ACC112 (cell line): Measurements from ENCODE around the gene SCN4A.
"Not testable (repeated sequence)": the region's sequence is repeated elsewhere in the genome, so short reads cannot be mapped to it uniquely, and the experiment has no call there.

Experiments used
- H2AFZ ChIP-seq: fragments of 200-600 bp; sonication (generic); one replicate; pipeline ENCODE4 v1.6.0; 2017; ENCODE audit warnings: antibody characterized with exemption, low read length; ENCODE audit not compliant: unreplicated experiment
- H3K27ac ChIP-seq: fragments of 200-600 bp; sonication (generic); 2 replicates; pipeline ENCODE4 v1.5.1; 2014; ENCODE audit warnings: low read depth, mild to moderate bottlenecking, antibody characterized with exemption, low read length, moderate library complexity
- H3K27me3 ChIP-seq: fragments of 200-600 bp; sonication (generic); 2 replicates; pipeline ENCODE4 v1.6.1; 2014; ENCODE audit warnings: mild to moderate bottlenecking, antibody characterized with exemption, low read length, moderate library complexity, mixed read lengths; ENCODE audit not compliant: insufficient read depth
- H3K36me3 ChIP-seq: fragments of 200-600 bp; sonication (generic); 2 replicates; pipeline ENCODE4 v1.6.1; 2016; ENCODE audit warnings: mild to moderate bottlenecking, antibody characterized with exemption, low read length, moderate library complexity, mixed read lengths; ENCODE audit not compliant: insufficient read depth
- H3K4me1 ChIP-seq: fragments of 200-600 bp; sonication (generic); one replicate; pipeline ENCODE4 v1.6.1; 2016; ENCODE audit warnings: low read length, mixed read lengths; ENCODE audit not compliant: insufficient read depth, unreplicated experiment, control insufficient read depth
- H3K4me3 ChIP-seq: fragments of 200-600 bp; sonication (generic); 2 replicates; pipeline ENCODE4 v1.5.1; 2014; ENCODE audit warnings: mild to moderate bottlenecking, low read depth, low read length
- H3K79me2 ChIP-seq: fragments of 200-600 bp; sonication (generic); one replicate; pipeline ENCODE4 v1.6.0; 2016; ENCODE audit warnings: low read length; ENCODE audit not compliant: control insufficient read depth, unreplicated experiment, insufficient read depth

Gene SCN4A

GRCh38 chr17:63982641-63983040 is 9.9 kb upstream of the SCN4A start:
- peaks cover 12% of the 10 kb centered on the region for H3K4me1 ChIP-seq
- not testable (repeated sequence) for H3K4me3 ChIP-seq, H3K27ac ChIP-seq, H3K27me3 ChIP-seq, H2AFZ ChIP-seq, H3K79me2 ChIP-seq, H3K36me3 ChIP-seq

DNA sequence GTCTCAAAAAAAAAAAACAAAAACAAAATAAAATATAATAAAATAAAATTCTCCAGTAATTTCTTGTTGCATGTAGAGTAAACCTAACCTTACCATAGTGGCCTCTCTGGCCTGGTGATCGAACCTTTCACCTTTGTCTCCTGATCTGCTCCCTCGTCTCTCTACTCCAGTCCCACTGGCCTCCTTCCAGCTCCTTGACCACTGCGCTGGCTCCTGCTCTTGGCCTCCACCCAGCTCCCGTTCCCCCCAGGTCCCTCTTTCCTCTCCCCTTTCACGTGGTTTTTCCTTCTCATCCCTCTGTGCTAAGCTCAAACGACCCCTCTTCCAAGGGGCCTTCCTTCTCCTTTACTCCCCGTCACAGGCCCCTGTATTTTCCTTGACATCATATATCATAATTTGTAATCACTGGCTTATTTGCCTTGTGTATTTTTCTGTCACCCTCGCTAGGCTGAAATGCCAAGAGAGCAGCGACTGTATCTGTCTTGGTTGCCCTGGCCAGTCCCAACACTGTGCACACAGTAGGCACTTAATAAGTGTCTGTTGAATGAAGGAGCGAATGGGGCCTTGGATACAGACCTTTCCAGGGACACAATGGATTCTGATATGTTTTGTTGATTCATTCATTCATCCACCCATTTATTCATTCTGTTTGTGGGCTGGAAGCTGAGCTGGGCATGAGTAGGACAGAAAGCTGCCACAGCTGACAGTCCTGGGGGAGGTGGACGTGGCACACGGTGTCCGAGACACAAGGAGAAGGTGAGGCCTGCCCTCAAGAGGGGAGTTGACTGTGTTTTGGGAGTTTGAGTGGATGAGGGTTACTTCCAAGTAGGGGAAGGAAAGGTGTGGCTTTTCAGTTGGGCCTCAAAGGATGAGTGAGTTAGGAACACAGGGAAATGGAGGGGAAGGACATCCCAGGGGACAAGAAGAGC is 5.8 kb upstream of the SCN4A start:
- H2AFZ ChIP-seq: no peak overlapping the region
- peaks cover 18% of the 10 kb centered on the region for H3K4me1 ChIP-seq
- no peak overlapping the region for H3K27ac ChIP-seq
- H3K36me3 ChIP-seq: no peaks in the 10 kb centered on the region
- H3K27me3 ChIP-seq: no peaks in the 10 kb centered on the region
- no peaks in the 10 kb centered on the region for H3K79me2 ChIP-seq
- H3K4me3 ChIP-seq: no peak overlapping the region

DNA sequence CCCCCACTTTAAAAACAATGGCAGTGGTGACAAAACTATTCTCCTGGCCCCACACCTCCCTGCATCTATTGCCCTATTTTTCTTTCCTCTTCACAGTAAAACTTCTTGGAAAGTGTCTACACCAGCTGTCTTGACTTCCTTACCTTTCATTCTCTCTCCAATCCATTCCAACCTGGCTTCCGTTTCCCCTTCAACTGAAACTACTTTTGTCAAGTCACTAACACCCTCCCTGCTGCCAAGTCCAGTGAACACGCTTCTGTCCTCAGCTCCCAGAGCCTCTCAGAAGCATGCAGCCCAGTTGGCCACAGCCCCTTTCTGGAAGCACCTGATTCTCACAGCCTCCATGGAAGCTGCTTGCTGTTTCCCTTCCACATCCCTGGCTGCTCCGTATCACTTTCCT is 4.0 kb upstream of the SCN4A start:
- H3K4me1 ChIP-seq: peaks cover 20% of the 10 kb centered on the region
- H3K4me3 ChIP-seq: no peak overlapping the region
- no peak overlapping the region for H2AFZ ChIP-seq
- no peak overlapping the region for H3K27ac ChIP-seq
- H3K79me2 ChIP-seq: no peaks in the 10 kb centered on the region
- no peaks in the 10 kb centered on the region for H3K36me3 ChIP-seq
- H3K27me3 ChIP-seq: no peaks in the 10 kb centered on the region

DNA sequence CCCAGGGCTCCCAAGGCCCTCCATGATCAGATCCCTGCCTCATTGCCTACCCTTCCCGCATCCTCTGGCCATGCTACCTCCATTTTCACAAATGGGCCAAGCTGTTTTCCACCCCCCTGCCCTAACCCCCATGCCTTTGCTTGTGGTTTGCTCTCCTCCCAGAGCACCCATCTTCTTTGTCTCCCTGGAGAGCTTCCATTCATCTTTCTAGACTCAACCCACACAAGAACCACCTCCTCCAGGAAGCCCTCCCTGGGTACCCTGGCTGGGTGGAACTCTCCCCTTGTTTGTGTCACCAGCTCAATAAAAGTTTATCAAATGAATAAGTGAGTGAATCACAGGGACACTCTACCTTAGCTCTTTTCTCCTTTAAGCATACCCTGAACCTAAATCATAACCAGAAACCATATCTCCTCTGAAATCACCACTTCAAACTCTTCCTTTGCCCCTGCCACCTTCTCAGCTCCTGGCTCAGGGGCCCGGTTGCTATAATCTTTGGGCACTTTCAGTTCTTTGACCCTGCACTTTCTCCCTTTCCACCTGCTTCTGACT is 2.9 kb upstream of the SCN4A start:
- Histone ChIP-seq H2AFZ (no peak overlapping the region), H3K36me3 (no peaks in the 10 kb centered on the region), H3K27ac (no peak overlapping the region), H3K4me3 (no peak overlapping the region), H3K27me3 (no peaks in the 10 kb centered on the region), H3K4me1 (peaks cover 20% of the 10 kb centered on the region), H3K79me2 (no peaks in the 10 kb centered on the region)

- Histone ChIP-seq H3K4me3 (no peak overlapping the region), H3K27me3 (no peaks in the 10 kb centered on the region), H3K79me2 (no peaks in the 10 kb centered on the region), H3K36me3 (no peaks in the 10 kb centered on the region), H2AFZ (no peak overlapping the region), H3K4me1 (peaks cover 20% of the 10 kb centered on the region), H3K27ac (0 out of 2 replicates have a peak overlapping the region, but pooled peaks have one; percentile 13)
These were observed 2.0 kb upstream of the SCN4A start for GRCh38 chr17:63974594-63975192.

GRCh38 chr17:63973930-63974593 is 1.3 kb upstream of the SCN4A start:
- Histone ChIP-seq H2AFZ (no peak overlapping the region), H3K4me3 (no peak overlapping the region), H3K79me2 (no peaks in the 10 kb centered on the region), H3K36me3 (no peaks in the 10 kb centered on the region), H3K27ac (no peak overlapping the region), H3K4me1 (peaks cover 20% of the 10 kb centered on the region), H3K27me3 (no peaks in the 10 kb centered on the region)

- peaks cover 20% of the 10 kb centered on the region for H3K4me1 ChIP-seq
- no peak overlapping the region for H3K4me3 ChIP-seq
- no peaks in the 10 kb centered on the region for H3K79me2 ChIP-seq
- no peak overlapping the region for H3K27ac ChIP-seq
- H3K36me3 ChIP-seq: no peaks in the 10 kb centered on the region
- no peaks in the 10 kb centered on the region for H3K27me3 ChIP-seq
- H2AFZ ChIP-seq: no peak overlapping the region
These were observed 529 bp upstream of the SCN4A start for GRCh38 chr17:63973247-63973646.

DNA sequence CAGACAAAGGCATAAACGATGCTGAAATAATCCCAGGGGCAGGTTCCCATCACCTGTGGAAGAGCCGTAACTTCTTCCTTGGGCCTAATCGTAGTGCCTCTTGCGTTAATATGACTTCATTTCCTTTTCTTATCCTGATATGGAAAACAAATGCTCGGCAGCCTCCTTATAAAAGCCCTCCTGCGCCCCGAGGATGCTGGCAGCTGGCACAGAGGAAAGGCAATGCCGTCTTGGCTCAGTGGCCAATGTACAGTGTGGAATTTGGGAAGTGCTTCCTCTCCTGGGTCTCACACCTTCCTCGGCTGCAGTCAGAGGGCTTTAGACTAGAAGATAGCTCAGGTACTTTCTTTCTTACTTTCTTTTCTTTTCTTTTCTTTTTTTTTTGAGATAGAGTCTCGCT is 3.4 kb downstream of the SCN4A start:
- H2AFZ ChIP-seq: no peak overlapping the region
- no peaks in the 10 kb centered on the region for H3K27me3 ChIP-seq
- H3K36me3 ChIP-seq: no peaks in the 10 kb centered on the region
- H3K79me2 ChIP-seq: no peaks in the 10 kb centered on the region
- peaks cover 9% of the 10 kb centered on the region for H3K4me1 ChIP-seq
- H3K27ac ChIP-seq: no peak overlapping the region
- H3K4me3 ChIP-seq: no peak overlapping the region

DNA sequence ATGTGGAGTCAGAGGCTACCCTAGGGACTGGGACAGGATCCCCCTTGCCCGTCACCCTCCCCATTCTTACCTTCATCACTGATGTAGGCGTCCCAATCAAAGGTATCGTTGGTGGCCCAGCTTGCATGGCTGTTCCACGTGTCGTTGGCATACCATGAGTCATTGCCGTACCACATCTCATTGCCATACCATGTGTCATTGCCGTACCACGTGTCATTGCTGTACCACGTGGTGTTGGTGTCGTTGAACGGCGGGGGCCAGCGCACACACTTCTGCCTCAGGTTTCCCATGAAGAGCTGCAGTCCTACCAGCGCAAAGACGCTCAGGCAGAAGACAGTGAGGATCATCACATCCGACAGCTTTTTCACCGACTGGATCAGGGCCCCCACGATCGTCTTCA is 4.8 kb downstream of the SCN4A start:
- no peaks in the 10 kb centered on the region for H3K36me3 ChIP-seq
- no peaks in the 10 kb centered on the region for H3K27me3 ChIP-seq
- H3K27ac ChIP-seq: no peak overlapping the region
- no peaks in the 10 kb centered on the region for H3K79me2 ChIP-seq
- no peak overlapping the region for H2AFZ ChIP-seq
- no peaks in the 10 kb centered on the region for H3K4me1 ChIP-seq
- no peak overlapping the region for H3K4me3 ChIP-seq

GRCh38 chr17:63966646-63967264 is 6.0 kb downstream of the SCN4A start:
- Histone ChIP-seq H3K4me1 (no peaks in the 10 kb centered on the region), H3K79me2 (no peaks in the 10 kb centered on the region), H3K4me3 (no peak overlapping the region), H2AFZ (no peak overlapping the region), H3K27me3 (no peaks in the 10 kb centered on the region), H3K27ac (no peak overlapping the region), H3K36me3 (no peaks in the 10 kb centered on the region)
